HepG2 (cell line): ENCODE results near the gene PCARE. TPM values are rescaled to one million over a fixed set of nuclear protein-coding genes. Genes with fewer than 3 reads are reported as not detected.

Source experiments
- ATAC-seq: fragments of 200-7000 bp; cut with Tn5 transposase; 3 replicates; pipeline ENCODE4 v1.9.1; 2020; ENCODE audit warnings: mild to moderate bottlenecking, moderate library complexity
- BruUV-seq: library from RNA; stranded (reverse); fragments of 400-500 nt; replicated peaks from 2 replicates; lab custom pipeline; 2021; lab: Mats Ljungman, UMichigan
- CTCF ChIA-PET: fragments of 300-600 bp; formaldehyde crosslinking; extraction: SDS; loops from one replicate; lab custom pipeline; 2021; ENCODE audit warnings: low total read pairs, inconsistent platforms, low intra/inter-chr PET ratio; lab: Yijun Ruan, JAX
- POLR2A ChIA-PET: fragments of 350-600 bp; sonication (Branson Sonifier 250); formaldehyde crosslinking; loops from one replicate; lab custom pipeline; 2020; ENCODE audit warnings: antibody characterized with exemption, inconsistent platforms; lab: Yijun Ruan, JAX
- DNase-seq: peaks from one replicate; pipeline ENCODE4 v3.0.0-alpha.2; 2015; ENCODE audit warnings: low spot score
- FAIRE-seq: peaks from 3 replicates; lab custom pipeline; 2011; peaks lifted over from hg19 to GRCh38; lab: Jason Lieb, UNC
- H2AFZ ChIP-seq: one replicate; pipeline ENCODE4 v1.6.1; 2011; ENCODE audit warnings: low read length, inconsistent platforms
- H3K27ac ChIP-seq: fragments of 300-600 bp; 3 replicates; pipeline ENCODE4 v1.8.0; 2011; ENCODE audit warnings: mixed run types, mild to moderate bottlenecking, mixed read lengths, low read length, inconsistent platforms; ENCODE audit not compliant: insufficient read depth; ENCODE audit errors: extremely low read length
- H3K27me3 ChIP-seq, 2 experiments: fragments of 200-600 bp in 1 of 2; 2 replicates in 1 of 2; 3 replicates in 1 of 2; pipeline versions ENCODE4 v1.6.0 to v1.8.0; 2011; ENCODE audit warnings: low read length in 2 of 2, mild to moderate bottlenecking in 2 of 2, moderate library complexity in 2 of 2, inconsistent platforms in 1 of 2; ENCODE audit not compliant: insufficient read depth in 2 of 2, control insufficient read depth in 1 of 2
- H3K36me3 ChIP-seq, 2 experiments: fragments of 200-600 bp in 1 of 2; replicated peaks in 1 of 2; 2 replicates in 1 of 2; 3 replicates in 1 of 2; pipeline versions ENCODE4 v1.5.1 to v1.8.0; 2011; ENCODE audit warnings: low read length in 2 of 2, inconsistent platforms in 1 of 2; ENCODE audit not compliant: insufficient read depth in 2 of 2, control insufficient read depth in 1 of 2
- H3K4me1 ChIP-seq: 2 replicates; pipeline ENCODE4 v1.5.1; 2012; ENCODE audit warnings: low read length, inconsistent platforms; ENCODE audit not compliant: insufficient read depth
- H3K4me2 ChIP-seq: 2 replicates; pipeline ENCODE4 v1.6.0; 2011; ENCODE audit warnings: low read depth, low read length, inconsistent platforms
- H3K4me3 ChIP-seq, 3 experiments: fragments of 200-600 bp in 1 of 3; sonication (generic), shearing (Covaris generic) in 1 of 3; replicated peaks in 1 of 3; 2 replicates each; pipeline ENCODE4 v1.5.1; 2011 to 2016; ENCODE audit warnings: low read length in 3 of 3, inconsistent platforms in 2 of 3, low read depth in 2 of 3, mild to moderate bottlenecking in 2 of 3, control low read depth in 1 of 3, mixed read lengths in 1 of 3; ENCODE audit not compliant: insufficient read depth in 1 of 3
- H3K79me2 ChIP-seq: one replicate; pipeline ENCODE4 v1.6.1; 2011; ENCODE audit warnings: low read length, inconsistent platforms; ENCODE audit not compliant: insufficient read depth
- H3K9ac ChIP-seq: 2 replicates; pipeline ENCODE4 v1.6.0; 2011; ENCODE audit warnings: mild to moderate bottlenecking, low read depth, low read length, inconsistent platforms; ENCODE audit not compliant: insufficient read depth
- H3K9me3 ChIP-seq: 2 replicates; pipeline ENCODE4 v1.5.1; 2012; ENCODE audit warnings: mild to moderate bottlenecking, low read length
- H4K20me1 ChIP-seq: 2 replicates; pipeline ENCODE4 v1.6.0; 2011; ENCODE audit warnings: inconsistent platforms, mild to moderate bottlenecking, low read length, moderate library complexity; ENCODE audit not compliant: insufficient read depth
- AHDC1 ChIP-seq: sonication (generic); formaldehyde crosslinking; IDR thresholded peaks from 2 replicates; pipeline ENCODE4 v1.5.1; 2020; ENCODE audit warnings: mild to moderate bottlenecking, missing genetic modification reagents, borderline replicate concordance
- ATF5 ChIP-seq: sonication (generic); formaldehyde crosslinking; IDR thresholded peaks from 2 replicates; pipeline ENCODE4 v1.4.0; 2020; ENCODE audit warnings: mild to moderate bottlenecking, low read depth, missing genetic modification reagents
- GMEB2 ChIP-seq: IDR thresholded peaks from 2 replicates; pipeline ENCODE4 v1.6.1; 2016; ENCODE audit warnings: missing biosample characterization, missing genetic modification reagents, low read depth
- GRHL1 ChIP-seq: sonication (generic); formaldehyde crosslinking; conservative IDR thresholded peaks from 2 replicates; pipeline ENCODE4 v1.8.0; 2022; ENCODE audit warnings: missing genetic modification reagents
- KDM6A ChIP-seq: IDR thresholded peaks from 2 replicates; pipeline ENCODE4 v1.6.1; 2016; ENCODE audit warnings: low read depth
- KLF6 ChIP-seq: IDR thresholded peaks from 2 replicates; pipeline ENCODE4 v1.8.0; 2016; ENCODE audit warnings: missing biosample characterization, missing genetic modification reagents
- NCOA5 ChIP-seq: sonication (generic); formaldehyde crosslinking; IDR thresholded peaks from 2 replicates; pipeline ENCODE4 v1.4.0; 2020; ENCODE audit warnings: missing genetic modification reagents
- RBFOX2 ChIP-seq: fragments of 200-400 bp; formaldehyde crosslinking; IDR thresholded peaks from 2 replicates; pipeline ENCODE4 v1.6.1; 2017; ENCODE audit warnings: low read depth, mild to moderate bottlenecking, low read length
- RFXAP ChIP-seq: sonication (generic); formaldehyde crosslinking; IDR thresholded peaks from 2 replicates; pipeline ENCODE4 v1.4.0; 2020; ENCODE audit warnings: missing genetic modification reagents, borderline replicate concordance
- TCF12 ChIP-seq, 2 experiments: fragments of 450-650 bp in 1 of 2; sonication (generic) in 1 of 2; formaldehyde crosslinking in 1 of 2; IDR thresholded peaks; 2 replicates each; pipeline versions ENCODE4 v1.6.1 to v1.8.0; 2017 to 2022; ENCODE audit warnings: antibody characterized with exemption in 1 of 2, mild to moderate bottlenecking in 1 of 2, missing genetic modification reagents in 1 of 2, moderate library complexity in 1 of 2
- TCF7 ChIP-seq: sonication (generic); IDR thresholded peaks from 2 replicates; pipeline ENCODE4 v1.6.1; 2016; ENCODE audit warnings: antibody characterized with exemption, low read depth
- ZNF33A ChIP-seq: sonication (generic); formaldehyde crosslinking; IDR thresholded peaks from 2 replicates; pipeline ENCODE4 v1.5.1; 2020; ENCODE audit warnings: missing genetic modification reagents, mild to moderate bottlenecking, moderate library complexity, borderline replicate concordance
- ZNF354B ChIP-seq: sonication (generic); formaldehyde crosslinking; IDR thresholded peaks from 2 replicates; pipeline ENCODE4 v1.8.0; 2022; ENCODE audit warnings: mild to moderate bottlenecking, missing genetic modification reagents
- ZNF414 ChIP-seq: sonication (generic); formaldehyde crosslinking; IDR thresholded peaks from 2 replicates; pipeline ENCODE4 v1.5.0; 2020; ENCODE audit warnings: missing genetic modification reagents
- ZNF615 ChIP-seq: sonication (generic); formaldehyde crosslinking; IDR thresholded peaks from 2 replicates; pipeline ENCODE4 v1.5.0; 2020; ENCODE audit warnings: mild to moderate bottlenecking, missing genetic modification reagents, borderline replicate concordance
- WGBS: methylation state at CpG from one replicate; pipeline ENCODE4 v1.1.6; 2017; ENCODE audit warnings: low lambda C conversion rate; 5-methylcytosine and 5-hydroxymethylcytosine counted together
- in situ Hi-C: cut with HindIII; loops from 2 replicates; pipeline ENCODE4 v1.10.0; 2017; ENCODE audit warnings: low pct_unique_long_range_greater_than_20kb; ENCODE audit not compliant: extremely low pct_ligation_motif_present
- intact Hi-C: fragments of 100-400 bp; cut with micrococcal nuclease; formaldehyde crosslinking; loops from one replicate; pipeline ENCODE4 v1.10.0; 2022; ENCODE audit not compliant: unreplicated experiment
- polyA plus RNA-seq, 8 experiments: library from polyadenylated mRNA; depleted of rRNA in 3 of 8; stranded (reverse) in 7 of 8; unstranded in 1 of 8; fragments of >200 nt; fragmentation: Illumina TruSeq in 4 of 8; extraction: Trizol in 4 of 8; gene quantifications; 2 replicates each; pipeline versions ENCODE4 v1.2.1 to v1.2.3, GENCODE V29; 2011 to 2016; ENCODE audit warnings: low read depth in 4 of 8, missing spikeins in 1 of 8, mixed read lengths in 1 of 8; ENCODE audit not compliant: insufficient read depth in 1 of 8
- total RNA-seq, 5 experiments: library from RNA; depleted of rRNA; stranded (reverse); fragments of >200 nt; fragmentation: Illumina TruSeq; extraction: Trizol; gene quantifications; 2 replicates each; pipeline ENCODE4 v1.2.3, GENCODE V29; 2016; ENCODE audit warnings: low read depth in 1 of 5

Gene PCARE
- total and polyA plus RNA-seq, 2 of the 13 experiments (the other 11 are each of a cell fraction or from before 2014, with no cell fraction given), result not detected

- BruUV-seq, result no TSS peak
- no peak for TF ChIP-seq GMEB2
- no peak for TF ChIP-seq NCOA5 (CRISPR knock-in tag)
- TF ChIP-seq ATF5 (CRISPR knock-in tag), result no peak
- no peak for TF ChIP-seq TCF12 (IDR thresholded peaks at IDR 0.05)
- TF ChIP-seq TCF12 (CRISPR knock-in tag; IDR thresholded peaks at IDR 0.05), result no peak
- no peak for TF ChIP-seq ZNF615
- TF ChIP-seq KDM6A (CRISPR knock-in tag), result no peak
- TF ChIP-seq GRHL1 (CRISPR knock-in tag), result no peak
- TF ChIP-seq ZNF354B, result no peak
- TF ChIP-seq KLF6 (CRISPR knock-in tag), result no peak
- no peak for TF ChIP-seq TCF7
- TF ChIP-seq ZNF33A (CRISPR knock-in tag), result no peak
- TF ChIP-seq RBFOX2, result no peak
- no peak for TF ChIP-seq AHDC1 (CRISPR knock-in tag)
- no peak for TF ChIP-seq ZNF414 (CRISPR knock-in tag)
- TF ChIP-seq RFXAP (CRISPR knock-in tag), result no peak
These were observed 21.5 kb downstream of the PCARE start for GRCh38 chr2:29052807-29053206.

More at GRCh38 chr2:29052807-29053206, 21.5 kb downstream of the PCARE start:
- POLR2A ChIA-PET, result no interaction called here
- no peaks in the 10 kb centered on the region for H3K36me3 ChIP-seq
- in situ Hi-C loops (no loop called here), intact Hi-C loops (no loop called here)
- CTCF ChIA-PET, result no interaction called here
- H4K20me1 ChIP-seq, result no peaks in the 10 kb centered on the region
- no peak overlapping the region for H3K4me3 ChIP-seq
- no peaks in the 10 kb centered on the region for H3K4me1 ChIP-seq
- H2AFZ ChIP-seq, result no peak overlapping the region
- peaks cover 4 to 48% of the 10 kb centered on the region in 2 experiments; a peak in 3 of 5 replicates for H3K27me3 ChIP-seq
- DNase-seq (no peak), ATAC-seq (no peak; the same call in 1 of the 3 replicates), FAIRE-seq (no peak)
- no peak overlapping the region for H3K4me2 ChIP-seq
- no peaks in the 10 kb centered on the region for H3K79me2 ChIP-seq
- H3K9me3 ChIP-seq, result no peaks in the 10 kb centered on the region
- WGBS, result 8% methylated on average over 6 of the region's 6 CpGs
- no peak overlapping the region for H3K27ac ChIP-seq
- no peak overlapping the region for H3K9ac ChIP-seq
